K562 (cell line): ENCODE data around the gene SPATA2L. TPM values are rescaled to one million over a fixed set of nuclear protein-coding genes. Genes with fewer than 3 reads are reported as not detected.

Source experiments
- ATAC-seq: fragments of 200-7000 bp; cut with Tn5 transposase; 3 replicates; pipeline ENCODE4 v1.9.1; 2020; ENCODE audit warnings: moderate library complexity
- BruUV-seq: library from RNA; stranded (reverse); fragments of 400-500 nt; replicated peaks from 2 replicates; lab custom pipeline; 2021; lab: Mats Ljungman, UMichigan
- CTCF ChIA-PET: fragments of 300-600 bp; formaldehyde crosslinking; extraction: SDS; loops from one replicate; lab custom pipeline; 2021; ENCODE audit warnings: low intra/inter-chr PET ratio; lab: Yijun Ruan, JAX
- POLR2A ChIA-PET: fragments of 300-600, 350-650 bp; sonication (Branson Sonifier 250); formaldehyde crosslinking; extraction: SDS; loops from one replicate; lab custom pipeline; 2021; ENCODE audit warnings: antibody characterized with exemption, inconsistent platforms; lab: Yijun Ruan, JAX
- DNase-seq, 4 experiments: peaks; one replicate each; pipeline versions ENCODE4 v3.0.0 to v3.0.0-alpha.2; 2011 to 2018; ENCODE audit warnings: low spot score in 3 of 4, mixed read lengths in 3 of 4; ENCODE audit errors: extremely low read depth in 1 of 4
- FAIRE-seq: peaks from 2 replicates; lab custom pipeline; 2011; peaks lifted over from hg19 to GRCh38; lab: Jason Lieb, UNC
- H2AFZ ChIP-seq: 2 replicates; pipeline ENCODE4 v1.6.0; 2011; ENCODE audit warnings: low read depth, low read length, control low read depth, inconsistent platforms
- H3K27ac ChIP-seq: fragments of 200-600 bp; 3 replicates; pipeline ENCODE4 v1.8.0; 2011; ENCODE audit warnings: low read depth, mild to moderate bottlenecking, control low read depth, inconsistent platforms, low read length, moderate library complexity, mixed read lengths; ENCODE audit errors: extremely low read depth
- H3K27me3 ChIP-seq, 2 experiments: fragments of 300-600 bp in 1 of 2; 2 replicates in 1 of 2; 3 replicates in 1 of 2; pipeline versions ENCODE4 v1.6.0 to v1.8.0; 2011; ENCODE audit warnings: inconsistent platforms in 2 of 2, low read length in 2 of 2, mild to moderate bottlenecking in 1 of 2, mixed read lengths in 1 of 2, moderate library complexity in 1 of 2; ENCODE audit not compliant: control insufficient read depth in 2 of 2, insufficient read depth in 2 of 2
- H3K36me3 ChIP-seq: fragments of 300-600 bp; 3 replicates; pipeline ENCODE4 v1.8.0; 2011; ENCODE audit warnings: mild to moderate bottlenecking, low read length, inconsistent platforms; ENCODE audit not compliant: control insufficient read depth, insufficient read depth
- H3K4me1 ChIP-seq, 2 experiments: fragments of 200-600 bp in 1 of 2; replicated peaks in 1 of 2; 2 replicates in 1 of 2; 3 replicates in 1 of 2; pipeline versions ENCODE4 v1.5.1 to v1.8.0; 2011; ENCODE audit warnings: inconsistent platforms in 2 of 2, low read length in 2 of 2, mild to moderate bottlenecking in 1 of 2, mixed read lengths in 1 of 2, moderate library complexity in 1 of 2; ENCODE audit not compliant: control insufficient read depth in 2 of 2, insufficient read depth in 2 of 2
- H3K4me2 ChIP-seq: 2 replicates; pipeline ENCODE4 v1.6.1; 2011; ENCODE audit warnings: low read length, control low read depth, inconsistent platforms, mixed read lengths; ENCODE audit not compliant: insufficient read depth
- H3K4me3 ChIP-seq: fragments of 200-600 bp; sonication (generic), shearing (Covaris generic); 2 replicates; pipeline ENCODE4 v1.5.1; 2016; ENCODE audit warnings: control low read depth, inconsistent platforms
- H3K79me2 ChIP-seq: fragments of 200-600 bp; 3 replicates; pipeline ENCODE4 v1.8.0; 2011; ENCODE audit warnings: low read length, inconsistent platforms; ENCODE audit not compliant: control insufficient read depth, insufficient read depth
- H3K9ac ChIP-seq, 2 experiments: 2 replicates each; pipeline versions ENCODE4 v1.6.0 to v1.6.1; 2011; ENCODE audit warnings: low read depth in 2 of 2, low read length in 2 of 2, control low read depth in 1 of 2, inconsistent platforms in 1 of 2, mild to moderate bottlenecking in 1 of 2, mixed read lengths in 1 of 2; ENCODE audit not compliant: insufficient read depth in 1 of 2
- H3K9me1 ChIP-seq: one replicate; pipeline ENCODE4 v1.6.0; 2011; ENCODE audit warnings: inconsistent platforms, mild to moderate bottlenecking, low read length, moderate library complexity; ENCODE audit not compliant: control insufficient read depth, insufficient read depth
- H3K9me3 ChIP-seq: replicated peaks from 2 replicates; pipeline ENCODE4 v1.5.1; 2011; ENCODE audit warnings: low read depth, low read length, inconsistent platforms; ENCODE audit not compliant: control insufficient read depth, insufficient read depth
- H4K20me1 ChIP-seq: replicated peaks from 2 replicates; pipeline ENCODE4 v1.6.1; 2011; ENCODE audit warnings: low read length, inconsistent platforms, mixed read lengths; ENCODE audit not compliant: control insufficient read depth, insufficient read depth
- EP400 ChIP-seq: fragments of 450-650 bp; IDR thresholded peaks from 2 replicates; pipeline ENCODE4 v1.6.1; 2017; ENCODE audit warnings: antibody characterized with exemption, mild to moderate bottlenecking, moderate library complexity
- MNT ChIP-seq, 2 experiments: fragments of 450-650 bp; conservative IDR thresholded peaks; 2 replicates each; pipeline ENCODE4 v1.6.1; 2017; ENCODE audit warnings: mild to moderate bottlenecking in 2 of 2, moderate library complexity in 2 of 2
- POLR2A ChIP-seq: fragments of 450-650 bp; conservative IDR thresholded peaks from 2 replicates; pipeline ENCODE4 v1.6.1; 2016
- RBFOX2 ChIP-seq: fragments of 200-400 bp; formaldehyde crosslinking; IDR thresholded peaks from 2 replicates; pipeline ENCODE4 v1.6.1; 2017; ENCODE audit warnings: low read depth, mild to moderate bottlenecking, low read length, moderate library complexity
- ZBTB49 ChIP-seq: sonication (generic); formaldehyde crosslinking; IDR thresholded peaks from 2 replicates; pipeline ENCODE4 v1.8.0; 2022; ENCODE audit warnings: missing genetic modification reagents, mild to moderate bottlenecking, borderline replicate concordance
- ZNF316 ChIP-seq: fragments of 450-650 bp; IDR thresholded peaks from 2 replicates; pipeline ENCODE4 v1.6.1; 2016
- WGBS: fragments of 100-300 bp; shearing (Covaris generic); methylation state at CpG from one replicate; pipeline ENCODE4 v1.1.6; 2016; ENCODE audit warnings: low coverage, mixed read lengths; ENCODE audit not compliant: insufficient coverage; ENCODE audit errors: missing lambda C conversion rate; 5-methylcytosine and 5-hydroxymethylcytosine counted together
- in situ Hi-C: fragments of 300-500 bp; cut with MboI; formaldehyde crosslinking; loops from 4 replicates; pipeline ENCODE4 v1.15.0; 2018; ENCODE audit warnings: inconsistent platforms, mixed read lengths
- intact Hi-C: fragments of 100-400 bp; cut with micrococcal nuclease; formaldehyde crosslinking; loops from 2 replicates; pipeline ENCODE4 v1.14.2; 2022
- polyA plus RNA-seq, 8 experiments: library from polyadenylated mRNA; depleted of rRNA in 4 of 8; stranded (reverse) in 5 of 8; unstranded in 3 of 8; fragments of >200 nt; fragmentation: Nextera tagmentation in 2 of 8; fragmentation: Illumina TruSeq in 1 of 8; extraction: Ambion mirVana in 2 of 8; extraction: Trizol in 1 of 8; gene quantifications; 2 replicates each; pipeline versions ENCODE4 v1.2.1 to v1.2.3, GENCODE V29; 2011 to 2014; ENCODE audit warnings: inconsistent platforms in 1 of 8, missing spikeins in 1 of 8
- total RNA-seq, 7 experiments: library from RNA; depleted of rRNA in 6 of 7; stranded (reverse); fragments of >200 nt in 6 of 7; fragmentation: Illumina TruSeq in 2 of 7; extraction: Trizol in 2 of 7; gene quantifications; 2 replicates each; pipeline versions ENCODE4 v1.2.1 to v1.2.3, GENCODE V29; 2011 to 2021; ENCODE audit warnings: low replicate concordance in 1 of 7

Gene SPATA2L
- total and polyA plus RNA-seq, 9 of the 15 experiments (the other 6 are each of a cell fraction or from before 2014, with no cell fraction given) = 0.13 to 19.2 (median 4.8) TPM; not detected in 1

GRCh38 chr16:89696670-89697128, 4.8 kb downstream of the SPATA2L start (continued):
- no peak for TF ChIP-seq ZBTB49
- no peak for TF ChIP-seq ZNF316
- TF ChIP-seq MNT (conservative IDR thresholded peaks at IDR 0.05) = no peak
- TF ChIP-seq POLR2A = peak; percentile 65

GRCh38 chr16:89695875-89696669, 5.4 kb downstream of the SPATA2L start:
- no peak overlapping the region for H2AFZ ChIP-seq
- TF ChIP-seq RBFOX2 = peak; percentile 3; the same call in 1 of the 2 replicates
- TF ChIP-seq EP400 = no peak
- no peak for ATAC-seq
- no peak for FAIRE-seq
- CTCF ChIA-PET = no interaction called here
- peaks cover 9% of the 10 kb centered on the region for H3K79me2 ChIP-seq
- H3K4me1 ChIP-seq = peaks cover 8 to 65% of the 10 kb centered on the region in 2 experiments
- BruUV-seq = TSS peak; percentile 46
- in situ Hi-C loops (no loop called here), intact Hi-C loops (no loop called here)
- H3K27me3 ChIP-seq = no peaks in the 10 kb centered on the region
- 89% methylated on average over 20 of the region's 25 CpGs for WGBS
- peaks cover 11% of the 10 kb centered on the region for H3K9me1 ChIP-seq
- POLR2A ChIA-PET = interaction anchor here (0.8 to 1.7 kb wide), 4 partner anchors 7 to 10 kb away, joined by 3 to 9 read pairs (median 6); partner anchors contain the start of gene CDK10
- H3K9me3 ChIP-seq = no peaks in the 10 kb centered on the region
- DNase-seq = peak in 1 of 4 experiments; percentile 12
- no peak overlapping the region for H3K27ac ChIP-seq
- no peak overlapping the region for H3K4me2 ChIP-seq
- H3K4me3 ChIP-seq = no peak overlapping the region
- peaks cover 68% of the 10 kb centered on the region for H3K36me3 ChIP-seq
- peaks cover 4% of the 10 kb centered on the region; the same call in 1 of the 2 replicates for H4K20me1 ChIP-seq
- H3K9ac ChIP-seq = peak overlapping the region in 1 of 2 experiments; percentile 27; a peak in 1 of 4 replicates
